Measurements from ENCODE around the gene CCDC54.

CCDC54 gene

GRCh38 chr3:107395066-107395465 is 17.8 kb downstream of the CCDC54 start:
- no peak for DNase-seq

- no peak for DNase-seq
Measured at GRCh38 chr3:107401301-107401700, 24.1 kb downstream of the CCDC54 start.

- no peak for DNase-seq
Measured at GRCh38 chr3:107402214-107402613, 25.0 kb downstream of the CCDC54 start.

DNA sequence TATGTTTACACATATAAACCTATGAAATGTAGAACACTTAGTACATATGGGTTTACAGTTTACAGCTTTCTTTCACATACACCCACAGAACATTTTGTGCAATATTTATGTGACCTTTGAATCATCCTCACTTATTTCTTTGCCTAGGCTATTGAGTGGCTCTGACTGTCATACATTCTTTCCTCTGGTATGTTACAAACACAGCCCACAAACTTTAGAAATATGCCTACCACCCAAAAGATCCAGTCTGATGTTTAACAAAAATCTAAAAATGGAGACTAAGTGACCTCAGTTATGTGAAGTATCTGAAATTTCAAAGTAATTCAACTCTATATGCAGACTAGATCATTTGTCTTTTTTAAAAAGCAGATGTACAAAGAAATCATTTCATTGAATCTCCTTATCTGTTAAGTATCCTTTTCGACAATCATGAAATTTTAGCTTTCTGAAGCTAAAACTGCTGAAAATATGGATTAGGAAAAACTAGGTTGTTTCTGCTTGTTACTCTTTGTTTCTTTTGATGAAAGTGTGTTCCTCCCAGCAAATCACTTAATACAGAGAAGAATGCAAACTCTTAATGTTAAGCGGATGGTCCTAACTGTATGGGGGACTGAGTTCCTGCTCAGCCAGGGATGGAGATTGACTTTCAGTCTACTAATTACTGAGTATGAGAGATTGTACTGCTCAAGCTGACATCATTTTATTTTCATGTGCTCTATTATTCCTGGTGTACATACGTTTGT is 27.7 kb downstream of the CCDC54 start:
- no peak for DNase-seq

GRCh38 chr3:107407355-107407754 is 30.1 kb downstream of the CCDC54 start:
- DNase-seq = no peak

DNA sequence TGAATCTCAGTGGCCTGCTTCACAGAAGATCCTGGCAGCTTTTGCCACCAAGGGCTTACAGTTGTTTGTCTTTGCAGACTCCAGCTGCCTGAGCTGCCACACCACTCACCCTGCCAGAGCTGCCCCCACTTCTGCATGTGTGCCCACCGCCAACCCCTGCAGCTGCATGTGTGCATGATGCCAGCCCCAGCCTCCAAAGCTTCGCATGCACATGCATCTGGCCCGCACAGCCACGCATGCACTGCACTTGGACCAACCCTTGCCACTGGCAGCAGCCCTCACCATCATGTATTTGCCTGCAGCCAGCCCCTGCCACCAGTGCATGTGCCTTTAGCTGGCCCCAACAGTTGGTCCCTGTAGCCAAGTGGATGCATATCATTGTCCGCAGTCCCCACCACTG is 31.3 kb downstream of the CCDC54 start:
- DNase-seq = no peak

GRCh38 chr3:107409365-107409764 is 32.1 kb downstream of the CCDC54 start:
- no peak for DNase-seq

- no peak for DNase-seq
Measured at GRCh38 chr3:107410606-107411005, 33.4 kb downstream of the CCDC54 start.

DNA sequence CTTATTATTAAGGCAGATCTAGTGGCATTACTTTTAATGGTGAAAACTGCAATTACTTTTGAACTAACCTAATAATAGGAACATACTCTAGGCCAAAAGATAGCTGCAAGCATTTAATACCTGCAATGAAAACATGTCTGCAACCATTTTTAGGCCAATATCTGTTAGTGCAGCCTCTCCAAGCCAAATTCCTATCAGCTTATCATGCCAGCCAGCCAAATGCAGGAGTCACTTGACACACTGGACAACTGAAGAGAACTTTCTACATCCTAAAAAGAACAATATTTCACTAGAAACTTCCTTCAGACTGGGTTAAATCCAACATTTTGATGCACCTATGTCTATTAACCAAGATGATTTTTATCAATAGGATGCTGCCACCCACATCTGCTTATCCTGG is 33.8 kb downstream of the CCDC54 start:
- no peak for DNase-seq

DNA sequence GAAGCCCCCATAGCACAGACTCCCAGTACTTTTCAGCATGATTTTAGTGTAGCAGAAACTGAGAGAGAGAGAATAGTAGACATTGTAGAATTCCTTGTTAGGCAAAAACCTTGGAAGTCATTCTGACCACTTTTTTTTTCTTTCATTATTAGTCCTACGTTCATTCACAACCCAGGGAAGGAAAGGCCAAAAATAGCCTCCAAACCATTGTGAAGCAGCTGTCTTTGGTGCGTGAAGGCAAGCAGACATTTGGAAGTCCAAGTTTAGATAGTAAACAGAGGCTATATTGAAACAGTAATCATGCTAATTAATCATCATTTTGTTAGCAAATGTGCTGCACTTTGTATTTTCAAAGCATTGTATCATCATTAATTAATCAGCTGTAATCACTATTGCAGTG is 34.5 kb downstream of the CCDC54 start:
- DNase-seq = no peak

GRCh38 chr3:107412376-107412775 is 35.1 kb downstream of the CCDC54 start:
- no peak for DNase-seq

- DNase-seq = no peak
Measured at GRCh38 chr3:107413264-107413663, 36.0 kb downstream of the CCDC54 start.

- DNase-seq = no peak
Measured at GRCh38 chr3:107414325-107414964, 37.2 kb downstream of the CCDC54 start.

DNA sequence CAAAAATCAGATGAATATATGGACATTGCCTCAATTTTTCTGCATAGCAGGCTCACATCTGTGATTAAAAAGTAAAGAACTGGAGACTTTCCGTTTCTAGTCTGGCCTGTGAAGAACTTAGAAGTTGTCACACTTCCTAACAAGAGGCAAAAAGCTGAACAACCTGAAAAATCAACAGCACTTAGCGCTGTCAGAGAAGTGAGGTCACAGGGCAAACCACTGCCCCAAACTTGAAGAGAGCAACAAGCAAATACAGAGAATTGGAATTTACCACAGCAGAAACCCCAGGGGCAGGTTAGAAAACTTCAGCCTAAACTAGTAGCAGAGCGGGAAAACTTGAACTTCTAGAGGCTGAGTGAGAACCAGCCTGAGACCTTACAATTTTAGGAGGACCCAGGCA is 38.9 kb downstream of the CCDC54 start:
- DNase-seq = no peak

- no peak for DNase-seq
Measured at GRCh38 chr3:107416886-107417285, 39.6 kb downstream of the CCDC54 start.

DNA sequence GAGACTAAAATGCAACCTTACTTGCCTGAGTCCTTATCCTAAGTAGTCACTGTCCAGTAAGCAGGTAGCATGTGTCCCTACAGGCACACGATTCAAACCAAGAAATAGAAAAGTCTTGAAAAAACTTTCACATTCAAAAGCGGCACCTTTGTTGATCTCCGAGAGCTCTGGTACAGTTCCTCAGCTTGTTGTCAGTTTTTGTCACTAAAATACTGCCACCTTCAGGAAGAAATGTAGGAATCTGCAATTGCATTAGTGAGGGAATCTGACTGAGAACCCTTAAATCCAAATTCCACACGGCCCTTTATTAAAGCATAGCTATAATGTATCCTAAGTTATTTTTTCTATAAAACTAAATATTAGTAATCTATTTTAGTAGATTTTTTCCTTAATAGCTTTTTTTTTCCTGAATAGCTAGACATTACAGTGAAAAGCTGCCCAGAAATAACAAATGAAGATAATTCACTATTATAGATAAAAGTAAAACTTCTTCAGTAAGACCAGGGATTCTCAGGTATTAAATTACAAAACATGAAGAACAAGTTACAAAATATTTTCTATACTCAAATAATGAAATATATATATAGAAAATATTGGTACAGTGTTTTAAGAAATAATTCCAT is 44.0 kb downstream of the CCDC54 start:
- DNase-seq = peak; percentile 8

GRCh38 chr3:107421881-107422280 is 44.6 kb downstream of the CCDC54 start:
- DNase-seq = no peak

GRCh38 chr3:107425033-107425432 is 47.8 kb downstream of the CCDC54 start:
- no peak for DNase-seq

DNA sequence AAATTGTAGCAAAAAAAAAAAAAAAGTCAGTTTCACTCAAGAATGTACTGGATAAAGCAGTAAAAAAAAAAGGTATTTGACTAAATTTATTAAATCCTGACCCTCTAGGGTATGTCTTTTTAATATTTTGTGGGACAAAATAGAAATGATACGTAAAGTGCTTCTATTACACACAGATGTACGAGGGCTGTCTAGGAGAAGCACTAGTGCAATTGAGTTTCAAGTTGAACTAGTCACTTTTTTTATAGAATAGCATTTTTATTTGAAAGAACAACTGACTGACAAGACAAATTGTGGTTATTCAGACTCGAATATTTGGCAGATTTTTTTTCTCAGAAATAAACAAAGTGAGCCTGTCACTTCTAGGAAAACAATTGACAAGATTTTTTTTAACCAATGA is 49.0 kb downstream of the CCDC54 start:
- DNase-seq = no peak
